Upper lobe of left lung (tissue), 4 donors: Measurements from ENCODE around the gene ZAR1.

Source experiments
- POLR2AphosphoS5 ChIP-seq, 2 donors: sonication (generic); formaldehyde crosslinking; IDR thresholded peaks; one replicate each; pipeline ENCODE4 v1.5.1; 2017; ENCODE audit warnings: antibody characterized with exemption in 2 of 2
- TF ChIP-seq, protein P1 (sequence below), 6 experiments: fragments of 450-650 bp in 4 of 6; fragments of 200-600 bp in 2 of 6; sonication (generic) in 2 of 6; IDR thresholded peaks; one replicate each; pipeline ENCODE4 v1.5.1; 2016 to 2019; ENCODE audit warnings: antibody characterized with exemption in 6 of 6

DNA sequence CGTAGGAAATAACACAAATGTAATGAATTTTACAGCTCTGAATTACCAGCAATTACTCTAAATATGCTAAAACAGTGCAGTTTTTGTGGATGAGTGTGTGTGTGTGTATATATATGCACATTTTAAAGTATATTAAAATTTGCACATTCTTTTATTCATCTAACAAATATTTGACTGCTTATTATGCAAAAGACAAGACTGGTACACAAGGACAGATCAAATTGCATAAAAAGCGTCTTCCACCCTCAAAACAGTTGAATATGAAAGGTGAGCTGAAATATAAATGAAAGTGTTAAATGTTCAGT is 13.9 kb downstream of the ZAR1 start:
- TF ChIP-seq, protein P1, sequence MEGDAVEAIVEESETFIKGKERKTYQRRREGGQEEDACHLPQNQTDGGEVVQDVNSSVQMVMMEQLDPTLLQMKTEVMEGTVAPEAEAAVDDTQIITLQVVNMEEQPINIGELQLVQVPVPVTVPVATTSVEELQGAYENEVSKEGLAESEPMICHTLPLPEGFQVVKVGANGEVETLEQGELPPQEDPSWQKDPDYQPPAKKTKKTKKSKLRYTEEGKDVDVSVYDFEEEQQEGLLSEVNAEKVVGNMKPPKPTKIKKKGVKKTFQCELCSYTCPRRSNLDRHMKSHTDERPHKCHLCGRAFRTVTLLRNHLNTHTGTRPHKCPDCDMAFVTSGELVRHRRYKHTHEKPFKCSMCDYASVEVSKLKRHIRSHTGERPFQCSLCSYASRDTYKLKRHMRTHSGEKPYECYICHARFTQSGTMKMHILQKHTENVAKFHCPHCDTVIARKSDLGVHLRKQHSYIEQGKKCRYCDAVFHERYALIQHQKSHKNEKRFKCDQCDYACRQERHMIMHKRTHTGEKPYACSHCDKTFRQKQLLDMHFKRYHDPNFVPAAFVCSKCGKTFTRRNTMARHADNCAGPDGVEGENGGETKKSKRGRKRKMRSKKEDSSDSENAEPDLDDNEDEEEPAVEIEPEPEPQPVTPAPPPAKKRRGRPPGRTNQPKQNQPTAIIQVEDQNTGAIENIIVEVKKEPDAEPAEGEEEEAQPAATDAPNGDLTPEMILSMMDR (IDR thresholded peaks at IDR 0.05): no peak
- TF ChIP-seq POLR2AphosphoS5 (IDR thresholded peaks at IDR 0.05): no peak
